COLO668 (cell line): ENCODE data around the gene FZD10.
A peak's percentile ranks its signal among the peaks of the same experiment; 100 is the strongest.

ENCODE experiments used
- DNase-seq: peaks from one replicate; lab custom pipeline; 2025; ENCODE audit not compliant: unreplicated experiment; lab: John Stamatoyannopoulos, UW

Gene FZD10

DNA sequence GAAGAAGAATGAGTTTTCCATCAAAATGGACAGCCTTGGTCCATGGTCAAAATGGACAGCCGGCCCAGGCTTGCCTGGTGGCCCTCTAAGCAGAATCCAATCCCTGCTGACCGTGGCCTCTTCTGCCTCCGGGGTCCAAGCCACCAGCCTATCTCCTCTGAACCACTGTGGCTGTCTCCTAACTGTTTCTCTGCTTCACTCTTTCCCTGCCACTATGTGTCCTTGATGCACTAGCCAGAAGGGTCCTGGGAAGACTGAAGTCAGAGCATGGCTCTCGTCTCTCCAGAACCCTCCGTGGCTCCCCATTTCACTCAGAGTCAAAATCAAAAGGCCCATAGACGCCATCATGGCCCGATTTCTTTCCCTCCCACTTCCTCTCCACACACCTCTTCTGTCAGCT, 8.5 kb upstream of the FZD10 start:
- no peak for DNase-seq

DNA sequence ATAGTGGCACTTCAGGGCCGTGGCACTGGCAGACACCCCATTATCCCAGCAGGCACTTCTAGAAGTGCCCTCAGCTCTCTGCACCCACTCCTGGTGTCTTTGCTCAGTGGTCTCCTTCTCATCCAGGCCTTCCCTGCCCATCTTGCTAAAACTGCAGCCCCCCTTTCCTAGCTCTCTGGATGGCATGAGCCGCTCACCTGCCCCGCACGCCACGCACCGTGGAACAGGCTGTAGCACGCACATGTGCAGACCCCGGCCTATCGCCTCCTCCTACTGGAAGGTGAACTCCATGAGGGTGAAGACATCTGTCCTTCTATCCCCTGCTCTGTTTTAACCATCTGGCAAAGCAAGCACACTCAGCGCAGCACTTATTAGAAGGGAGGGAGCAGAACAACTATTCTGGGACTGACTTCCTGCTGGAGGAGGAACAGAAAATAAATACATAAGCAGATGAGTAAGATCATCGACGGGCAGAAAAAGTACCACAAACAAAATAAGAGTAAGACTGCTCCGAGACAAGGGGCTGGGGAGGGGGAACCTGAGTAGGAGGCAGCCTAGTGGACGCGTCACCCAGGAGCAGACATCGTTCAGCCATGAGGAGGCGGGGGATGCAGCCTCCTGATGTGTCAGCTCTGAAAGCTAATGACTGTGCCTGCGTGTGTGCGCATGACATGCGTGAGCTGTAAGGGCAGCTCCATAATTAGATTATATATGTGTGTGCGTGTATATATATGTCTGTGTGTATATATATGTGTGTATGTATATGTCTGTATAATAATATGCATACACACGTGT, 7.8 kb upstream of the FZD10 start:
- no peak for DNase-seq

DNA sequence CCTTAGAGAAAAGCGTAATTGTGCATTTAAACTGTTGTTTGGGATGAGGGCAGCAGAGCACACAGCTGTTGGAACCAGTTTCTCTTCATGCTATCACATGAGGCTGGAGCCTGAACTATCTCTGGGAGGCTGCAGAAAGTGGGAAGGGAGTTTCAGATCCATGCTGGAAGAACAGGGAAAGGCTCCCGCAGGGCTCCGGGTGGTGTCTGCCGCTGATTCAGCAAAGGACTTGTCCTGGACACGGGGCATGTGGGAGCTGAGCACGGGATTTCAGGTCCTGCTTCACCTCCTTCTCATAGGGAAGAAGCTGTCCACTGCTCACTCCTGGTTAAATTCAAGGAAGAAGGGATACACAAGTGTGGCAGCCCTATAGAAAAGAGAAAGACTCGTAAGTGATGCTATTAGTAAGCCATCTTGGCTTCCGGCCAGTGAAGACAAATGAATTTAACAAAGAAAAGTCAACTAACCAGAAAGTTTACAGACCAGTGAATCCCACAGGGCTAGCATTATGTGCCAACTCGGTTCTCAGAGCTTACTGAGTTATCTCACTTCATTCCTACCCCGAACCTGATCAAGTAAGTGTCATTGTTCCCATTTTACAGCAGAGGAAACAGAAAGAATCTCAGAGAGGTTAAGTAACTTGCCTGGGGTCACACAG, 6.7 kb upstream of the FZD10 start:
- no peak for DNase-seq

DNA sequence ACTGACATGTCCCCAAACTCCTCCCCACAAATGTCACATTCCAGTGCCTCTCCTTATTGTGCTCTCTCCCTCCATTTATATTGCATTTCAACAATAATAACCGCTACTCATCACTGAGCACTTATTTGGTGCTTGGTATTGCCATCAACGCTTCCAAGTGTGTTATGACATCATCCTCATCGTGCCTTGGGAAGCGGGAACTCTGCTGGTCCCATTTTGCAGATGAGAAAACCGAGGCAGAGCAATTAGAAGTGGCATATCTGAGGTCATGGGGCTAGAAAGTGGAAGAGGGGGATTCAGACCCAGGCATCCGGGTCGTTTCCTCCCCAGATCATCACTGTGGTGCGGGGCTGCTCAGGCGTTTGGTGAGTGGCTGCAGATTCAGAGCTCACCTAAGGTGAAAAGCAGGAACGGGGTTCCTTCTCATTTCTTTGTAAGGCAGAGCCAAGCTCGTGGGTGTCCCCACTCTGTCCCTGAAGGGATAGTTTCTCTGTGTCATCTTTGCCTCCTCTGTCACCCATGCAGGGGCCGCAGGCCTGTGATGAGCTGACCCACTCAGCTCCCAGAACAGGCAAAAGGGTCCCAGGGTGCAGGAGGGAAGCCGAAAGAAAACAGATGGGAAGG, 5.5 kb upstream of the FZD10 start:
- DNase-seq = no peak

DNA sequence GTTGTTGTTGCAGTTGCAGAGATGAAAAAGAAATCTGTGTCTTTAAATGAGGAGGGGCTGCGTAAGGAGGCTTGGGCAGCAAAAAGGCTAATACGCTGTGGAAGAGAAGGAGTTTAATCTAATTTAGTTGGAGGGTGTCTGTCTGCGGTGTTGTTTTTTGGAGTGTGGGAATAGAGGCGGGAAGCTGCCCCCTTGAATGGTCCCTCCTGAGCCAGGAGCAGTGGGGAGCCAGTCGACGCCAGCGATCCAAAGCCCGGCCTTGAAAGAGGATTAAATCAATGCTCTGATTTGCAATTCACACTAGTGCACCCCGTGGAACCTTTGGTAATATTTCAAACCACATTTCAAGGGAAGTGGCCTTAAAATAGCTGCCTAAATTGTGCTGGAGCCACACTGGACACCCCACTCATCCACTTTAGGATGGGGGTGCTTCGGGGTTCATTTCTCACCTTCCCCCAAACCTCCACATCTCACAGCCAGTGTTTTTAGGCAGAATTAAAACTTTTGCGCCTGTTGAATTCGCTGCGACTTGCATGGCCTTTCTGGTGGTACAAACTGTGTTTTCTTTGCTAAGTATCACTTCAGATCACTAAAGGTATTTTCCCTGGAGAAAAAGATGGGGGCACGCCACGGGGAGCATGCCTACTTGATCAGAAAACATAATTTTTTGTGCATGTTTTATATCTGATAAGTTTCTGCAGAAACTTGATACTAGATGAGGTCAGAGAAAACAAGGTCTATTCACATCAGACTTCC, 4.1 kb upstream of the FZD10 start:
- no peak for DNase-seq

DNA sequence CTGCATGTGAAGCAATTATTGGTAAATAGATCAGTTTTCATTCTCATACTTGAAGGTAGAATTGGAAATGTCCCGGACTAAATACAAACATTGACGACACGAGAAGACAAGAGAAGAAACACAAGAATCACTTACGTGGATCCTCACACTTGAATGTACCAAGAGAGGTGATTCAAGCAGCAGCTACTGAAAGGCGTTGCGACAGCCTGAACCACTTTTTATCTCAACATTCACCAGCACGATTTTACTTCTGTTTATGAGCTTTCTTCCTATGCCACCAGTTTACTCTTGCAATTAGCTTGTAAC, 3.6 kb upstream of the FZD10 start:
- DNase-seq = no peak

DNA sequence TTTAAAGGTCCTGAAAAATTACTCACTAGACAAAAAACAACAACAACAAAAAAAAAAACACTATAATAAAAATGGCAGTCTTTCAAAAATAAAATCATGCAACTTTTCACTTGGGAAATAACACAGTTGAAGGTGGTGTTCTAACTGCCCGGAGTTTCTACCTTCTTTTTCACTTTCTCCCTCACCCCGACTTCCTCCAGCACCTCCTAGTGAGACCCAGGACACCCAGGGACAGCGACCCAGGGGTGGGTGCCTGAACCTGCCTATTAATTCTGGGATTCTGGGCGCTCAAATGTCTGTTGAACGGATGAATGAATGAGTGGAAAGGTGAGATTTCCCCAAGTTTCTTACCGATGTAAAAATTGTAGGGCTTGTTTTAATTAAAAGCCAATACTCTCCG, 2.0 kb upstream of the FZD10 start:
- no peak for DNase-seq

DNA sequence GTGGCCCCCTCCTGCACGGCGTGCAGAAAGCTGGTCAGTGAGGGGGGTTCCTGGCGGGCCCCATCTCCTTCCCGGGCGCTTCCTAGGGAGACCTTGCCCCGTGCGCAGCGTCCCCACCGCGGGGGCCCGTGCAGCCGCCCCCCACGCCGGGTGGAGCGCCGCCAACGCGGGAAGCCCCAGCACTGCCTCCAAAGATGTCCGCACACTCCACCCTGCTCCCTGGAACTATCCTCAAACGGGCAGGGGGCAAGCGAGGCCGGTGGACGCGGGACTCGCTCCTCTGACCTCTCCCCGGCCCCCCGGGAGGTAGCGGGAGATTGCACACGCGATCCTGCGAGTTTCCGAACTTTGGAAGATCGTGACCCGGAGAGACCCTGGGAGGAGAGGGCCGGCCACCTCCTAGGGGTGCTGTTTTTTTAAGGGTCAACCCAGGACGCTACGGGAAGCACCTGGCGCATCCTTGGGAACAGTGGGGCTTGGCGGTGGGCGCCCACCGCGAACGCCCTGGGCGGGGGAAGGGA, 1.5 kb upstream of the FZD10 start:
- no peak for DNase-seq

DNA sequence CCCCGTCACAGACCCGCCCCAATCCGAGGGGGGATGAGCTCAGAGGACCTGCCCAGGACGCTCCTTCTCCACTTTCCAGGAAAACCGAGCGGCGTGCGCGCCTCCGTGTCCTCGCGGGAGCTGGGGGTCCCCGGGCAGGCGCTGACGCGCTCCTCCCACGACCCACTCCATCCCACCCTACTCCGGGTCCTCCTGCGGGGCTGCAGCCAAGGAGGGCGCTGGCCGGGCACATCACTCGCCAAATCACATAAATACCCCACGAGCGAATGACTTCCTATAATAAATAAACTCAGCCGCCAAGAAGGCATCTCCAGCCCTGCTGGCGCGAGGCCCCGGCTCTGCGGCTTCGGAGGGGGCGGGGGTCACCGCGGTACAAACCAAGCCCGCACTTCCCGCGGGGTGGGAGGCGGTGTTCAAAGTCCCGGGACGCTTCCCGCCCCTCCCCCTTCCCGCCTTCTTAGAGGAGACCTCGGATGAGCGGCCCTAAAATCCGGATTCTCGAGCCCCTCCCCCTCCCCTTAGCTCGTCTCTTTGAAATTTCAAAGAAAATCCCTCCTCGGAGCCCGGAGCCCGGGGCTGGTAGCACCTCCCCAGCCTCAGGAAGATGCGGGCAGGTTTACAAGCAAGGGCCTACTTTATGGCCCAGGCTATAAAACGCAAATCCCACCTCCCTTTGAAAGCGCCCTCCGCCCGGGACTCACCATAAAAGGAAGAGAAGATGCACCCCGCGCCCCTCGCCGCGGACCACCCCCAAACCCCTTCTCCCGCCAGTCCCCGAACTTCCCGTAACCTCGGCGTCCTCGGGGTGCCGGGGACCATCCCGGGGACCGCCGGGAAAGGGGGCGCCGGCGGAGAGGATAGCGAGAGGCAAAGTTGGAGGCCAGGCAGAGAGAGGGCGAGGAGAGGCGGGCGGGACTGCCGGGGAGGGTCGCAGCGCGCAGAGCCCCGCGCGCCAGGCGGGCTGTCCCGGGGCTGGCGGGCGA, 712 bp upstream of the FZD10 start:
- peak; percentile 14 for DNase-seq

DNA sequence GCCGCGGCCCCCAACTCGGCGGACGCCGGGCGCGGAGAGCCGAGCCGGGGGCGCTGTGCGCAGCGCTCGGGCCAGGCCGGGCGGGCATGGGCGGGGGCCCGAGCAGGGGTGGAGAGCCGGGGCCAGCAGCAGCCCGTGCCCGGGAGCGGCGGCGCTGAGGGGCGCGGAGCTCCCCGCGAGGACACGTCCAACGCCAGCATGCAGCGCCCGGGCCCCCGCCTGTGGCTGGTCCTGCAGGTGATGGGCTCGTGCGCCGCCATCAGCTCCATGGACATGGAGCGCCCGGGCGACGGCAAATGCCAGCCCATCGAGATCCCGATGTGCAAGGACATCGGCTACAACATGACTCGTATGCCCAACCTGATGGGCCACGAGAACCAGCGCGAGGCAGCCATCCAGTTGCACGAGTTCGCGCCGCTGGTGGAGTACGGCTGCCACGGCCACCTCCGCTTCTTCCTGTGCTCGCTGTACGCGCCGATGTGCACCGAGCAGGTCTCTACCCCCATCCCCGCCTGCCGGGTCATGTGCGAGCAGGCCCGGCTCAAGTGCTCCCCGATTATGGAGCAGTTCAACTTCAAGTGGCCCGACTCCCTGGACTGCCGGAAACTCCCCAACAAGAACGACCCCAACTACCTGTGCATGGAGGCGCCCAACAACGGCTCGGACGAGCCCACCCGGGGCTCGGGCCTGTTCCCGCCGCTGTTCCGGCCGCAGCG, 639 bp downstream of the FZD10 start:
- peak; percentile 32 for DNase-seq

DNA sequence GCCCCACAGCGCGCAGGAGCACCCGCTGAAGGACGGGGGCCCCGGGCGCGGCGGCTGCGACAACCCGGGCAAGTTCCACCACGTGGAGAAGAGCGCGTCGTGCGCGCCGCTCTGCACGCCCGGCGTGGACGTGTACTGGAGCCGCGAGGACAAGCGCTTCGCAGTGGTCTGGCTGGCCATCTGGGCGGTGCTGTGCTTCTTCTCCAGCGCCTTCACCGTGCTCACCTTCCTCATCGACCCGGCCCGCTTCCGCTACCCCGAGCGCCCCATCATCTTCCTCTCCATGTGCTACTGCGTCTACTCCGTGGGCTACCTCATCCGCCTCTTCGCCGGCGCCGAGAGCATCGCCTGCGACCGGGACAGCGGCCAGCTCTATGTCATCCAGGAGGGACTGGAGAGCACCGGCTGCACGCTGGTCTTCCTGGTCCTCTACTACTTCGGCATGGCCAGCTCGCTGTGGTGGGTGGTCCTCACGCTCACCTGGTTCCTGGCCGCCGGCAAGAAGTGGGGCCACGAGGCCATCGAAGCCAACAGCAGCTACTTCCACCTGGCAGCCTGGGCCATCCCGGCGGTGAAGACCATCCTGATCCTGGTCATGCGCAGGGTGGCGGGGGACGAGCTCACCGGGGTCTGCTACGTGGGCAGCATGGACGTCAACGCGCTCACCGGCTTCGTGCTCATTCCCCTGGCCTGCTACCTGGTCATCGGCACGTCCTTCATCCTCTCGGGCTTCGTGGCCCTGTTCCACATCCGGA, 1.4 kb downstream of the FZD10 start:
- DNase-seq = no peak

DNA sequence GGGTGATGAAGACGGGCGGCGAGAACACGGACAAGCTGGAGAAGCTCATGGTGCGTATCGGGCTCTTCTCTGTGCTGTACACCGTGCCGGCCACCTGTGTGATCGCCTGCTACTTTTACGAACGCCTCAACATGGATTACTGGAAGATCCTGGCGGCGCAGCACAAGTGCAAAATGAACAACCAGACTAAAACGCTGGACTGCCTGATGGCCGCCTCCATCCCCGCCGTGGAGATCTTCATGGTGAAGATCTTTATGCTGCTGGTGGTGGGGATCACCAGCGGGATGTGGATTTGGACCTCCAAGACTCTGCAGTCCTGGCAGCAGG, 1.9 kb downstream of the FZD10 start:
- DNase-seq = no peak

DNA sequence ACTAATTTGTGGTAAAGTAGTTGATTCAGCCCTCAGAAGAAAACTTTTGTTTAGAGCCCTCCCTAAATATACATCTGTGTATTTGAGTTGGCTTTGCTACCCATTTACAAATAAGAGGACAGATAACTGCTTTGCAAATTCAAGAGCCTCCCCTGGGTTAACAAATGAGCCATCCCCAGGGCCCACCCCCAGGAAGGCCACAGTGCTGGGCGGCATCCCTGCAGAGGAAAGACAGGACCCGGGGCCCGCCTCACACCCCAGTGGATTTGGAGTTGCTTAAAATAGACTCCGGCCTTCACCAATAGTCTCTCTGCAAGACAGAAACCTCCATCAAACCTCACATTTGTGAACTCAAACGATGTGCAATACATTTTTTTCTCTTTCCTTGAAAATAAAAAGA, 2.7 kb downstream of the FZD10 start:
- no peak for DNase-seq

DNA sequence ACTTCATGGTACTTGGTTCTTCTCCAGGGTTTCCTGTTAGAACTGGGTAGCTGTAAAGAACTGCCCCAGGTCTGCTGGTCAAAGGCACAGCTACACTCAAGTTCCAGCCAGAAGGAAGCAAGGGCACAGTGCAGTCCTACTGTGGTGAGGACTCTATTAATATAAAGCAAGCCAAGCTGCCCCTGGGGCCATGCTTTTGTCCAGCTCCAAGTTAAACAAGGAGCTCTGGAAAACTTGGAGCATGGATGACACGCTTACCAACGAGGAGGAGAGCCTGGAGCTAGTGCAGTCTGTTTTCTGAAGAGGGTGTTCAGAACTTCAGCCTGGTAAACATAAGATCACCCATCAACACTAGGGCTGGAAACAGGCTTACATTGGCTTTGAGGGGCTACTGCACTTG, 4.0 kb downstream of the FZD10 start:
- DNase-seq = no peak

DNA sequence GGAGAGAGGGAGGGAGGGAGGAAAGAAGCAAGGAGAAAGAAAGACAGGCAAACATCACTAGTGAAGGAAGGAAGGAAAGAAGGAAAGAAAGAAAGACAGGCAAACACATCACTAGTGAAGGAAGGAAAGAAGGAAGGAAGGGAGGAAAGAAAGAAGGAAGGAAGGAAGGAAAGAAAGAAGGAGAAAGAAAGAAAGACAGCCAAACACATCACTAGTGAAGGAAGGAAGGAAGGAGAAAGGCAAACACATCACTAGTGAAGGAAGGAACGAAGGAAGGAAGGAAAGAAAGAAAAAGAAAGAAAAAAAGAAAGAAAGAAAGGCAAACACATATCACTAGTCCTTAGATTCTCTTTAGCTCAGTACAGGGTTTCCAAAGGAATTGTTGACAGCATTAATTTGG, 5.3 kb downstream of the FZD10 start:
- no peak for DNase-seq

DNA sequence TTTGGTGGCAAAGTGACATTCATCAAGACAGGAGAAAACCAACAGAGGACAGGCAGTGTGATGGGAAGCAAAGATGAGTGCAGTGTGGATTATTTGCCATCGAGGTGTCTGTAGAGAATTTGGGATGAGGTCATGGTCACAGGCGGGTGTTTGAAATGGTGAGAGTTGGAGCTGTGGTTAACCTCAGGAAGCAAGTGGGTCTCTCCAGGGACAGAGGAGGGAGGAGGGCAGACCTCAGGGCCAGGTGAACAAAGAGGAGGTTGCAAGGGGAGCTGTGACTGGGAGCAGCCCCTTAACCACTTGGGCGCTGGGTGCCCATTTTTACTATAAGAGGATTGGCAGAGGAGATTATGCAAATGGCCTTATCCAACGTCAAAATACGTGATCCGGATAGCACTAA, 7.0 kb downstream of the FZD10 start:
- no peak for DNase-seq

DNA sequence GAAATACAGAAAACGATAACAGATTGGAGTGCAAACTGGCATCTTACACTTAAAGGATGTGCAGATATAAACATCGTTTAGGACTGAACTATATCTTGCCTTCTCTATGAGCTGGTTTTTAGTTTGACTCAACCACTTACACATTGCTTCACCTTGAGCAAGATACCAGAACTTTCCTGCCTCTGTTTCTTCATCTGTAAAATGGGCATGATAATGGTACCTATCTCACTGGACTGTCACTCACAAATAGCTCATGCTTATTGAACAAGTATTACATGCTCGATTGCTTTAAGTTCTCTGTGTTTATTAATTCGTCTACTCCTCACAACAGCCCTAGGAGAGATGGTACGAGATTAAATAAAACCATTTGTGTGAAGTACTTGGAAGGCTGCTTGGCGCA, 7.7 kb downstream of the FZD10 start:
- no peak for DNase-seq

DNA sequence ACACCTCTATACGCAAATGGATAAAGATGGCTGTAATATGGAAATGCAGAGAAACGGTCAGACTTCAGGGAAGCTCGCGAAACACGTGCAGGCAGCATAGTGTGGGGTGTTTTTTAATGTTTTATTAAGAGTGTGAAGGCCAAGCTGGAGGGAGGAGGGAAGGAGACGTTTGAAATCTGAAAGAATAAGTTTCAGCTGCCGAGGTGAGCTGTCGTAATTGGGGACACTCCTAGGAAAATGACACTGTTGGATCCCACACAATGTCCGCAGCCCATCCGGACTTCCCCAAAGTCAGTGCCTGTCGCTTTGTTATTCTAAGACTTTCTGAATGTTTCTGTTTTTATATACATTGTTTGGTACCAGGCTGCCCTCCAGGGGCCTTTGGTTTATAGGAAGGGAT, 8.3 kb downstream of the FZD10 start:
- DNase-seq = no peak

DNA sequence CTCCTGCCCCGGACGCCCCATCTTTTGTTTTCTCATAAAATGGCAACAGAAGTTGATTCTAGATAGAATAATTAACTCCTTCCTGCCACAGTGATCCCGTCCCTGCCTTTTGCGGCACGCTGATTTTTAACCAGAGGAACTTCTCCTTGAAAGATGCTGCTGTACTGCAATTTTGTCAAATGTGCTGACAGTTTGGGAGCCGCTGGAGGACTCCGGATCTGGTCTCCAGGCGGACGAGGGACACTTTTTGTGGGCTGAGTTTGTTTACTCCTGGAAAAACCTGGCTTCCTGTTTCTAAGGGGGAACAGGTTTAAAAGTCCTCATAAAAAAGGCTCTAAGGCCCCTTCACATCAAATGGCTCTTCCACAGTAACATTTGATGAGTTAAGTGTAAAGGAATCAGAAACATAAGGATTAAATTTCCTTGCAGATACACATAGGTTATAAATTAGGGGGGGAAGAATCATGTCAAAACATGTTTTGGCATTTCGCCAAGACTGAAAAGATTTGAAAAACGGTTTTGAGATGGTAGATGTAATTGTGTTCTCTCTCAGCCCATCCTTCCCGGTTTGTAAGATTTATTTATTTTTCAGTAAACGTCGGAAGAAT, 15.5 kb downstream of the FZD10 start:
- no peak for DNase-seq
